BJ (cell line): ENCODE results near the gene C15orf62. TPM values are rescaled to one million over a fixed set of nuclear protein-coding genes. Genes with fewer than 3 reads are reported as not detected.

Experiments used
- polyA plus RNA-seq: library from polyadenylated mRNA; depleted of rRNA; stranded (reverse); fragments of >200 nt; gene quantifications from 2 replicates; pipeline ENCODE4 v1.2.3, GENCODE V29; 2011; rRNA removed
- small RNA-seq: library from RNA; depleted of rRNA; stranded (forward); fragments of <200 nt; gene quantifications from one replicate; pipeline ENCODE3, GENCODE V24; 2012; ENCODE audit warnings: low replicate concordance, low read depth; ENCODE audit not compliant: insufficient read length

Gene C15orf62
- polyA plus RNA-seq, 1 experiment, result 0.04 TPM

Small RNA genes lying within 50 kb of the gene (small RNA-seq; reads per million reads assigned to genes)
- gene SUMO2P15, result not detected

Other genes starting within 250 kb of the C15orf62 start
- gene CCDC32, start 204.9 kb upstream of the C15orf62 start, polyA plus RNA-seq, result 14.1 and 14.8 TPM in 2 replicates
- gene RPUSD2, start 200.7 kb upstream of the C15orf62 start, polyA plus RNA-seq, result 7.5 and 9.3 TPM in 2 replicates
- gene KNL1, start 175.7 kb upstream of the C15orf62 start, polyA plus RNA-seq, result 3.9 and 8.5 TPM in 2 replicates
- gene RAD51, start 74.8 kb upstream of the C15orf62 start, polyA plus RNA-seq, result 8.9 TPM in 2 replicates
- gene RMDN3, start 14.7 kb upstream of the C15orf62 start, polyA plus RNA-seq, result 25.1 and 28.3 TPM in 2 replicates
- gene GCHFR, start 5.9 kb upstream of the C15orf62 start, polyA plus RNA-seq, result 2.5 and 3.1 TPM in 2 replicates
- 22.6 and 31.9 TPM in 2 replicates for gene ZFYVE19, start 37.1 kb downstream of the C15orf62 start, polyA plus RNA-seq
- 30.8 and 37.1 TPM in 2 replicates for gene DNAJC17, start 37.5 kb downstream of the C15orf62 start, polyA plus RNA-seq
- not detected in 2 replicates for gene PPP1R14D, start 58.7 kb downstream of the C15orf62 start, polyA plus RNA-seq
- 0.22 and 1.1 TPM in 2 replicates for gene SPINT1, start 74.1 kb downstream of the C15orf62 start, polyA plus RNA-seq
- 0.13 and 0.28 TPM in 2 replicates for gene RHOV, start 104.3 kb downstream of the C15orf62 start, polyA plus RNA-seq
- 18.2 and 28.4 TPM in 2 replicates for gene VPS18, start 124.5 kb downstream of the C15orf62 start, polyA plus RNA-seq
- gene DLL4, start 159.4 kb downstream of the C15orf62 start, polyA plus RNA-seq, result 0.32 and 0.47 TPM in 2 replicates
- 107 and 155 TPM in 2 replicates for gene CHAC1, start 183.5 kb downstream of the C15orf62 start, polyA plus RNA-seq